ENCODE results near the gene RUNX1. TPM values are rescaled to one million over a fixed set of nuclear protein-coding genes. Genes with fewer than 3 reads are reported as not detected.

The RUNX1 gene
- total RNA-seq, 4 donors from 2014 or later: 3.9 to 14.5 (median 5.8) TPM

- Histone ChIP-seq H3K4me3 (no peak overlapping the region), H3K36me3 (peaks cover 0 to 3% of the 10 kb centered on the region in 2 donors), H3K27me3 (peaks cover 15% of the 10 kb centered on the region), H3K27ac (no peak overlapping the region), H3K4me1 (no peaks in the 10 kb centered on the region), H3K9me3 (no peaks in the 10 kb centered on the region)
- WGBS, 2 donors (ENCODE audit: low coverage in 1 of 2): 37 to 74% methylated on average over 4 of the region's 20 CpGs
- TF ChIP-seq CTCF (IDR thresholded peaks at IDR 0.05): no peak
- no peak for TF ChIP-seq POLR2A (IDR thresholded peaks at IDR 0.05)
- no peak for TF ChIP-seq EP300 (IDR thresholded peaks at IDR 0.05)
- no peak for TF ChIP-seq POLR2AphosphoS5 (IDR thresholded peaks at IDR 0.05)
- peak; percentile 55 for ATAC-seq
Measured at GRCh38 chr21:34865400-34866241, 183.5 kb downstream of the RUNX1 start.

- Histone ChIP-seq H3K4me1 (no peaks in the 10 kb centered on the region), H3K27me3 (peaks cover 11% of the 10 kb centered on the region), H3K4me3 (no peak overlapping the region), H3K9me3 (no peaks in the 10 kb centered on the region), H3K36me3 (peaks cover 0 to 3% of the 10 kb centered on the region in 2 donors), H3K27ac (no peak overlapping the region)
- WGBS, 2 donors (ENCODE audit: low coverage in 1 of 2): 84 to 100% methylated on average over 2 to 5 of the region's 8 CpGs
- no peak for TF ChIP-seq CTCF (IDR thresholded peaks at IDR 0.05)
- no peak for TF ChIP-seq POLR2AphosphoS5 (IDR thresholded peaks at IDR 0.05)
- no peak for TF ChIP-seq EP300 (IDR thresholded peaks at IDR 0.05)
- no peak for ATAC-seq
Measured at GRCh38 chr21:34864370-34865149, 184.5 kb downstream of the RUNX1 start.

- Histone ChIP-seq H3K4me3 (no peak overlapping the region), H3K27ac (no peak overlapping the region), H3K4me1 (no peaks in the 10 kb centered on the region), H3K27me3 (peaks cover 11% of the 10 kb centered on the region), H3K36me3 (peaks cover 0 to 3% of the 10 kb centered on the region in 2 donors), H3K9me3 (no peaks in the 10 kb centered on the region)
- no peak for ATAC-seq
- TF ChIP-seq POLR2A (IDR thresholded peaks at IDR 0.05) (no peak), POLR2AphosphoS5 (IDR thresholded peaks at IDR 0.05) (no peak), EP300 (IDR thresholded peaks at IDR 0.05) (no peak), CTCF (IDR thresholded peaks at IDR 0.05) (no peak)
- WGBS, 2 donors (ENCODE audit: low coverage in 1 of 2): 85 to 93% methylated on average over 3 of the region's 3 CpGs
Measured at GRCh38 chr21:34862951-34863350, 186.2 kb downstream of the RUNX1 start.

GRCh38 chr21:34861258-34861657 is 187.8 kb downstream of the RUNX1 start:
- no peaks in the 10 kb centered on the region for H3K9me3 ChIP-seq
- H3K27me3 ChIP-seq: peaks cover 11% of the 10 kb centered on the region
- no peak for TF ChIP-seq CTCF (IDR thresholded peaks at IDR 0.05)
- TF ChIP-seq POLR2A (IDR thresholded peaks at IDR 0.05): no peak
- peaks cover 0 to 5% of the 10 kb centered on the region in 2 donors for H3K36me3 ChIP-seq
- 100% methylated on average over 2 of the region's 4 CpGs; no CpG with 5 or more reads in 1 of the 2 donors for WGBS, 2 donors (ENCODE audit: low coverage in 1 of 2)
- no peak overlapping the region for H3K27ac ChIP-seq
- H3K4me3 ChIP-seq: no peak overlapping the region
- ATAC-seq: no peak
- H3K4me1 ChIP-seq: no peaks in the 10 kb centered on the region
